ENCODE data around the gene CCNL2.
"Not testable (repeated sequence)": the region's sequence is repeated elsewhere in the genome, so short reads cannot be mapped to it uniquely, and the experiment has no call there.

CCNL2 gene

GRCh38 chr1:1371746-1372711 is 27.1 kb downstream of the CCNL2 start:
- peak; percentile 86 for DNase-seq

- peak; percentile 80 for DNase-seq
These were observed 27.8 kb downstream of the CCNL2 start for GRCh38 chr1:1371364-1371745.

- peak; percentile 43 for DNase-seq
These were observed 28.3 kb downstream of the CCNL2 start for GRCh38 chr1:1370771-1371300.

GRCh38 chr1:1370094-1370493 is 29.0 kb downstream of the CCNL2 start:
- DNase-seq: not testable (repeated sequence)

GRCh38 chr1:1367315-1367714 is 31.8 kb downstream of the CCNL2 start:
- DNase-seq: no peak

- no peak for DNase-seq
These were observed 32.5 kb downstream of the CCNL2 start for GRCh38 chr1:1366699-1367066.

- DNase-seq: no peak
These were observed 33.0 kb downstream of the CCNL2 start for GRCh38 chr1:1365875-1366698.

GRCh38 chr1:1364266-1364665 is 34.9 kb downstream of the CCNL2 start:
- no peak for DNase-seq

- DNase-seq: no peak
These were observed 37.1 kb downstream of the CCNL2 start for GRCh38 chr1:1361982-1362423.

GRCh38 chr1:1361233-1361981 is 37.7 kb downstream of the CCNL2 start:
- DNase-seq: no peak

GRCh38 chr1:1360506-1361169 is 38.5 kb downstream of the CCNL2 start:
- DNase-seq: no peak

- DNase-seq: no peak
These were observed 39.3 kb downstream of the CCNL2 start for GRCh38 chr1:1359664-1360468.

- DNase-seq: no peak
These were observed 39.8 kb downstream of the CCNL2 start for GRCh38 chr1:1359308-1359663.

- no peak for DNase-seq
These were observed 40.5 kb downstream of the CCNL2 start, which contains the start of gene MXRA8 for GRCh38 chr1:1358433-1359271. MXRA8 (minus strand) TSS chr1:1358555; CDS start chr1:1358504, 51 bp downstream.

- DNase-seq: no peak
These were observed 41.2 kb downstream of the CCNL2 start for GRCh38 chr1:1357871-1358432.

GRCh38 chr1:1356796-1357401 is 42.2 kb downstream of the CCNL2 start:
- DNase-seq: no peak

- DNase-seq: no peak
These were observed 42.9 kb downstream of the CCNL2 start for GRCh38 chr1:1356166-1356795.

GRCh38 chr1:1355416-1355815 is 43.7 kb downstream of the CCNL2 start:
- DNase-seq: no peak

Measured in activated T-cell treated with anti-CD3 and anti-CD28 coated beads, Interleukin-2, amount 50 U/mL, for 1 hour (primary cell).